KOPT-K1 (cell line): Measurements from ENCODE around the gene C3orf52.

Experiments used
- H3K27ac ChIP-seq: fragments of 200-600 bp; sonication (generic); 2 replicates; pipeline ENCODE4 v1.5.1; 2016; ENCODE audit warnings: antibody characterized with exemption, mild to moderate bottlenecking, low read depth, low read length; ENCODE audit not compliant: poor library complexity, severe bottlenecking
- H3K36me3 ChIP-seq: fragments of 200-600 bp; sonication (generic); 2 replicates; pipeline ENCODE4 v1.5.1; 2017; ENCODE audit warnings: antibody characterized with exemption, mild to moderate bottlenecking, low read length, moderate library complexity; ENCODE audit not compliant: insufficient read depth
- H3K9me3 ChIP-seq: fragments of 200-600 bp; sonication (generic); 2 replicates; pipeline ENCODE4 v1.5.1; 2017; ENCODE audit warnings: antibody characterized with exemption, low read length, mild to moderate bottlenecking; ENCODE audit not compliant: insufficient read depth, poor library complexity, severe bottlenecking

The C3orf52 gene

DNA sequence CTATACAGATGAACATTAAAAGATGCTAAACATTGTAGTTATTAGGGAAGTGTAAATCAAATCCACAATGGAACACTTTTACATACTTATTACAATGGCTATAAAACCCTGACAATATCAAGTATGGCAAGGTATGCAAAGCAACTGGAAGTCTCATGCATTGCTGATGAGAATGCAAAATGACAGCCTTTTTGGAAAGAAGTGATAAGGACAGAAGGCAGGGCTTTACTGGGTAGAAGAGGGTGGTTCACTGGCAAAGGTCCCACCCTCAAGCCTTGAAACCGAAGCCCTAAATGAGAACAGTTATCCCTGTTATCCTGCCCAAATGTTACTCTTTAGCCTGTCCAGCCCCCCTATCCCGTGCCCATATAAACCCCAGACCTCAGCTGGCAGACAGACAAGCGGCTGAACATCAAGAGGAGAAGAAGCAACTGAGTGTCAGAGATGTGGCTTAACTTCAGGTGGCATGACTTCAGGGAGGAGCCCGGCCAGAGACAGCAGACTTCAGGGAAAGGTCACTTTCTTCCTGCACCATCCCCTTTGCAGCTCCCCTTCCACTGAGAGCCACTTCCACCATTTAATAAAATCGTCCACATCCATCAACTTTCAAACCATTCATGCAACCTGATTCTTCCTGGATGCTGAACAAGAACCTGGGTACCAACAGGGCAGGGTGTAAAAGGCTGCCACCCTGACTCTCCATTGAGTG is 47.6 kb downstream of the C3orf52 start:
- Histone ChIP-seq H3K36me3 (no peaks in the 10 kb centered on the region), H3K27ac (peak overlapping the region; percentile 89), H3K9me3 (no peaks in the 10 kb centered on the region)

DNA sequence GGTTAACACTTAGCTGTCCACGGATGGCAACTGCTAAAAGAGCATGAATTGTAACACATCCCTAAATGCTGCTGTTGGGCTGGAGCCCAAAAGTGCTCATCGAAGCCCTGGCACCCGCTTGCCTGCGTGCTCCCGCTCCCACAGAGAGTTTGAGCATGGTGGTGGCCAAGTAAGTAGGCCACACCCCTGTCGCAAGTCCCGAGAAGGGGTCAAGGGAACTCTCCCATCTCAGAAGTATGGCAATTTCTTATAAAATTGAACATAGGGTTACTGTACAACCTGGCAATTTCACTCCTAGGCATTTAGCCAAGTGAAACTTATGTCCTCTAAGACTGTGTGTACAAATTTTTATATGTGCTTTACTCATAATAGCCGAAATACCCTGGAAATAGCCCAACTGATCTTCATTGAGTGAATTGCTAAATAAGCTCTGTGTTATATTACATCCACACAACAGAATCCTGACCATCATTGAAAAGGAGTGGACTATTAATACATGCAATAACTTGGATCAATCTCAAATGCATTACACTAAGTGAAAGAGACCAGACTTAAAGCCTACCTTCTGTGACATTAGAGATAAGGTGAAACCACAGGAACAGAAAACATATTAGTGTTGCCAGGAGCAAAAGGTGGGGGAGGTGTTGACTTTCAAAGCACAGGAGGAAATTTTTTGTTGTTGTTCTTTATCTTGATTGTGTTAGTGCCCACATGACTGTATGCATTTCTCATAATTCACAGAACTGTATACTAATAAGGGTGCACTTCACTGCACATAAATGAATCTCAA is 48.3 kb downstream of the C3orf52 start:
- Histone ChIP-seq H3K36me3 (no peaks in the 10 kb centered on the region), H3K9me3 (no peaks in the 10 kb centered on the region), H3K27ac (peak overlapping the region; percentile 89)

DNA sequence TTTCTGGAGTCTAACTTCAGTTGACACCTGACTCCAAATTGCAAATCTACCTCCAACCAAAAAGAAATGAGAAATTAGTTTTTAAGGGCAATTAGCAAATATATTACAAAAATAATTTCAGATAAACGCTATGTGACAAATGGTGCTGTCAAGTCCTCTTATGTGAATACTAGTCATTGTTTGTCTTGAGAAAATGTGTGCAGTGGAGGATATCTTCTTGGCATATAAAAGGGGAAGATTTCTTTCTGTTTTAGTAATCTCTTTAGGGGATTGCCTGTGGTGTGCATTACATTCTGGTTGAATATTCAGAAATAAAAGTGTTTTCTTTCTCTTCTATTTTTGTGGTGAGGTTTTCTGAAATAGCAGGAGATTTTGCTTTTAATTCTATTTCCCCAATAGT is 49.9 kb downstream of the C3orf52 start:
- Histone ChIP-seq H3K36me3 (no peaks in the 10 kb centered on the region), H3K27ac (peak overlapping the region; percentile 89), H3K9me3 (no peaks in the 10 kb centered on the region)

GRCh38 chr3:112136959-112137693 is 50.9 kb downstream of the C3orf52 start:
- H3K9me3 ChIP-seq = no peaks in the 10 kb centered on the region
- H3K27ac ChIP-seq = peak overlapping the region; percentile 21
- no peaks in the 10 kb centered on the region for H3K36me3 ChIP-seq

DNA sequence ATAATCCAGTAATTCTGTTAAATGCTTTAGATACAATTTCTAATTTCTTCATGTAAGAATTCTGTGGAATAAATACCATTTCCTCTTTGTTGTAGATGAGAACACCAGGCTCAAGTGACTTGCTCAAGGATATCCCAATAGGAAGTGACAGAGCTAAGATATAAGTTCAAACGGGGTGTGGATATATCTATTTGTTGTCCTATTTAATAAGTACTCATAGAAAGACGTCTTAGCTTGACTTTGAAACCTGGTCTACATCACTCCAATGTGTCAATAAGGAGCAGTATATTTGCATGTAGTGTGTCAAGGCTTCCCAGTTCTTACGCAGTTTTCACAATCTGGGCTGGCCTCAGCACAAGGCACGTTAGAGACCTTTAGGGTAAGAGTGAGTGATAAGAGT is 51.6 kb downstream of the C3orf52 start:
- Histone ChIP-seq H3K27ac (no peak overlapping the region), H3K9me3 (no peaks in the 10 kb centered on the region), H3K36me3 (no peaks in the 10 kb centered on the region)

DNA sequence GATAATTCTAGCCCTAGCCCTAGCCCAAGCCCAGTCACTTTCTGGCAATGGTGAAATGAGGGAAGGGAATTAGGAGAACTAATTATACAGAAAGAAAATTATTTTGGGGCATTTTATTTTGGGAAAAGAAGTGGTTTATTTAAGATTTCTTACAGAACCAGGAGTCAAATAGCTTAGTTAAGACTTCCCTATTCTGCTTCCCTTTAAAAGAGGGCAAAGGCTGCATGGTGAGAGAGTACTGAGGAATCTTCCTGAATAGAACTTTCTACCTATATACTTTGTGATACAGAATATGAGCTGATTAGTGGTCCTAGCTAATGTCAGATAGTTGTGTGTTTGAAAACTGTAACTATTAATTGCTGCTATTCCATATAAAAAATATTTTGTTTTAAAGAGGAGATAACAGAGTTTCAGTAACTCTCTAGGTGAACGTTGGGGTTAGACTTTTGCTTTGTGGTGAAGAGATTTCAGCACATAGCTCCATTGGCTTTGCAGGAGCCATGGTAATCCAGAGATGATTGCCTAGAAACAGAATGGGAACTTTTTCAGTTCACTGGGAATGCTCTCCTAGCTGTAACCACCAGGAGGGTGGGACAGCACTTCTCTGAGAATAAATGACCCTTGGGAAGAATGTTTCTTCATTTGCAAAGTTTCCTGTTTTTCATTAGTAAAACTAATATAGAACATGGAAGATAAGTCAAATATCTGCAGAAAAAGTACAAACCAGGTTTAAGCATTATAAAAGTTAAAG is 52.2 kb downstream of the C3orf52 start:
- Histone ChIP-seq H3K27ac (no peak overlapping the region), H3K9me3 (no peaks in the 10 kb centered on the region), H3K36me3 (no peaks in the 10 kb centered on the region)

GRCh38 chr3:112140584-112140983 is 54.4 kb downstream of the C3orf52 start:
- Histone ChIP-seq H3K9me3 (peaks cover 11% of the 10 kb centered on the region), H3K36me3 (no peaks in the 10 kb centered on the region), H3K27ac (no peak overlapping the region)

- H3K36me3 ChIP-seq = no peaks in the 10 kb centered on the region
- peaks cover 11% of the 10 kb centered on the region for H3K9me3 ChIP-seq
- H3K27ac ChIP-seq = no peak overlapping the region
Observed at GRCh38 chr3:112141293-112141692, 55.1 kb downstream of the C3orf52 start.

GRCh38 chr3:112143251-112143650 is 57.1 kb downstream of the C3orf52 start:
- Histone ChIP-seq H3K27ac (no peak overlapping the region), H3K9me3 (peaks cover 29% of the 10 kb centered on the region), H3K36me3 (no peaks in the 10 kb centered on the region)

- H3K27ac ChIP-seq = no peak overlapping the region
- peaks cover 34% of the 10 kb centered on the region for H3K9me3 ChIP-seq
- H3K36me3 ChIP-seq = no peaks in the 10 kb centered on the region
Observed at GRCh38 chr3:112143689-112144088, 57.5 kb downstream of the C3orf52 start.

GRCh38 chr3:112149136-112149535 is 62.9 kb downstream of the C3orf52 start:
- H3K9me3 ChIP-seq = peaks cover 51% of the 10 kb centered on the region
- no peaks in the 10 kb centered on the region for H3K36me3 ChIP-seq
- H3K27ac ChIP-seq = no peak overlapping the region

DNA sequence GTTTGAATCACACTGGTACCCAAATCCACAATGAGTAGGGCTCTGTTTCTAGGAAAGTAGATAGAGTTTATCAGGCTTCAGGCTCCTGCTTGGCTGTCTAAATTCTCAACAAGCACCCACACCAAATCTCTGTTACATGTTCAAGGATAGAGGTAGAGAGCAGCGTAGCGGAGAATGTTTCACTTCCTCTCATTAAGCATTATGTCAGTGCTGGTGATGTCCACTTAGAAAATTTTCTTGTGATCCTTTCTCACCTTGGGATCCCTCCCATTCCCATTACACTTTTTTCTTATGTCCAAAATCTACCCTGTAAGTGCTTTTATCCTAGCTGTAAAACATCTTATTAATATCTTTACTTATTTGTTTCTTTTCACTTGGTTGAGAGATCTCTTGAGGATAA is 81.6 kb downstream of the C3orf52 start:
- H3K9me3 ChIP-seq = no peaks in the 10 kb centered on the region
- no peak overlapping the region for H3K27ac ChIP-seq
- no peaks in the 10 kb centered on the region for H3K36me3 ChIP-seq
